ENCODE results near the gene MYLK2. TPM values are rescaled to one million over a fixed set of nuclear protein-coding genes. Genes with fewer than 3 reads are reported as not detected.

MYLK2 gene
- total and polyA plus RNA-seq, 7 donors, result 0.16 to 0.81 (median 0.39) TPM; not detected in 4

- Histone ChIP-seq H3K36me3 (no peaks in the 10 kb centered on the region), H3K27ac (no peak overlapping the region), H3K4me1 (peaks cover 0 to 21% (median 17%) of the 10 kb centered on the region in 4 donors), H3K4me3 (peak overlapping the region in 3 of 4 donors; percentile 53 to 81 (median 77)), H3K9me3 (no peaks in the 10 kb centered on the region), H3K27me3 (peaks cover 4 to 19% (median 14%) of the 10 kb centered on the region in 3 donors)
- 76 to 78% methylated on average over 12 of the region's 12 CpGs for WGBS, 2 donors
- TF ChIP-seq EP300 (IDR thresholded peaks at IDR 0.05) (no peak), POLR2A (IDR thresholded peaks at IDR 0.05) (no peak), CTCF (IDR thresholded peaks at IDR 0.05) (no peak), POLR2AphosphoS5 (IDR thresholded peaks at IDR 0.05) (no peak)
- intact Hi-C loops (cut with DNase I), result no loop called here
- no peak for DNase-seq
Measured at GRCh38 chr20:31868853-31869672, 49.9 kb downstream of the MYLK2 start.

DNA sequence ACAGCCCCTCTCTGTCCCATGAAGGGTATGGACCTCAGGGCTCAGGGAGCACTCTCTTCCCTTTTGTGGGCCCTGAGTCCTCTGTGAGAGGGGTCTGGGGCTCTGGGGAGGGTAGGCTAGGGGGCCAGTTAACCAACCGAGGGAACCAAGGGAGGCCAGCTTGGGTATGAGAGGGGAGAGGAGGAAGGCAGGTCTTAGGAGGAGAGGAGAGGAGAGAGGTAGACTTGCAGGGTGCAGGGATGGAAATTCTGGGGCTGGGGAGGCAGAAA lies 50.5 kb downstream of the MYLK2 start:
- WGBS, 2 donors, result 10 to 11% methylated on average over 1 of the region's 1 CpG
- Histone ChIP-seq H3K4me3 (peak overlapping the region; percentile 31 to 81 (median 65)), H3K4me1 (peaks cover 0 to 21% (median 17%) of the 10 kb centered on the region in 4 donors), H3K9me3 (no peaks in the 10 kb centered on the region), H3K27ac (peak overlapping the region in 3 of 4 donors; percentile 41 to 48 (median 42)), H3K36me3 (no peaks in the 10 kb centered on the region), H3K27me3 (peaks cover 4 to 19% (median 14%) of the 10 kb centered on the region in 3 donors)
- intact Hi-C loops (cut with DNase I), result no loop called here
- TF ChIP-seq POLR2A (IDR thresholded peaks at IDR 0.05) (no peak), EP300 (IDR thresholded peaks at IDR 0.05) (no peak), POLR2AphosphoS5 (IDR thresholded peaks at IDR 0.05) (no peak), CTCF (IDR thresholded peaks at IDR 0.05) (no peak)
- DNase-seq, result no peak

- TF ChIP-seq EP300 (IDR thresholded peaks at IDR 0.05) (no peak), CTCF (IDR thresholded peaks at IDR 0.05) (no peak), POLR2AphosphoS5 (IDR thresholded peaks at IDR 0.05) (peak in 1 of 4 donors; percentile 50), POLR2A (IDR thresholded peaks at IDR 0.05) (no peak)
- Histone ChIP-seq H3K4me1 (peaks cover 0 to 21% (median 17%) of the 10 kb centered on the region in 4 donors), H3K27ac (peak within 1 kb of the TSS; percentile 41 to 48 (median 43)), H3K27me3 (peaks cover 4 to 19% (median 14%) of the 10 kb centered on the region in 3 donors), H3K9me3 (no peaks in the 10 kb centered on the region), H3K4me3 (peak within 1 kb of the TSS; percentile 31 to 81 (median 65)), H3K36me3 (no peaks in the 10 kb centered on the region)
- intact Hi-C loops (cut with DNase I), result no loop called here
- DNase-seq, result no peak
- 1% methylated on average over 80 of the region's 80 CpGs for WGBS, 2 donors
Measured at GRCh38 chr20:31869942-31870725, 51.0 kb downstream of the MYLK2 start, which contains the start of the genes DUSP15 and TTLL9. Gene DUSP15, minus strand, starts transcription at chr20:31870527. Its CDS starts 190 bp downstream, at chr20:31870337. Gene TTLL9, plus strand, starts transcription at chr20:31870634. Its CDS starts 493 bp downstream, at chr20:31871127.

- Histone ChIP-seq H3K9me3 (no peaks in the 10 kb centered on the region), H3K27ac (peak overlapping the region; percentile 41 to 48 (median 43)), H3K4me1 (peaks cover 0 to 21% (median 17%) of the 10 kb centered on the region in 4 donors), H3K27me3 (peaks cover 4 to 19% (median 14%) of the 10 kb centered on the region in 3 donors), H3K4me3 (peak overlapping the region; percentile 31 to 81 (median 65)), H3K36me3 (no peaks in the 10 kb centered on the region)
- 7 to 8% methylated on average over 24 of the region's 24 CpGs for WGBS, 2 donors
- intact Hi-C loops (cut with DNase I), result no loop called here
- DNase-seq, result no peak
- no peak for TF ChIP-seq CTCF (IDR thresholded peaks at IDR 0.05)
- no peak for TF ChIP-seq POLR2AphosphoS5 (IDR thresholded peaks at IDR 0.05)
- no peak for TF ChIP-seq EP300 (IDR thresholded peaks at IDR 0.05)
- no peak for TF ChIP-seq POLR2A (IDR thresholded peaks at IDR 0.05)
Measured at GRCh38 chr20:31870726-31871617, 51.8 kb downstream of the MYLK2 start.

All from sigmoid colon (tissue), 7 donors.